SK-N-MC (cell line): Measurements from ENCODE around the gene JTB.

Experiments
- EZH2 ChIP-seq: fragments of 200-600 bp; sonication (generic); IDR thresholded peaks from one replicate; pipeline ENCODE4 v1.6.1; 2017; ENCODE audit warnings: antibody characterized with exemption
- POLR2AphosphoS5 ChIP-seq: IDR thresholded peaks from 2 replicates; pipeline ENCODE4 v1.6.1; 2012; ENCODE audit warnings: mild to moderate bottlenecking, low read depth, low read length, borderline replicate concordance

- TF ChIP-seq EZH2 (no peak), POLR2AphosphoS5 (no peak)
These were observed 36.7 kb downstream of the JTB start for GRCh38 chr1:153940756-153941155.
